ENCODE data around the gene CTAGE1.
"Not testable (repeated sequence)": the region's sequence is repeated elsewhere in the genome, so short reads cannot be mapped to it uniquely, and the experiment has no call there.

CTAGE1 gene, protein sequence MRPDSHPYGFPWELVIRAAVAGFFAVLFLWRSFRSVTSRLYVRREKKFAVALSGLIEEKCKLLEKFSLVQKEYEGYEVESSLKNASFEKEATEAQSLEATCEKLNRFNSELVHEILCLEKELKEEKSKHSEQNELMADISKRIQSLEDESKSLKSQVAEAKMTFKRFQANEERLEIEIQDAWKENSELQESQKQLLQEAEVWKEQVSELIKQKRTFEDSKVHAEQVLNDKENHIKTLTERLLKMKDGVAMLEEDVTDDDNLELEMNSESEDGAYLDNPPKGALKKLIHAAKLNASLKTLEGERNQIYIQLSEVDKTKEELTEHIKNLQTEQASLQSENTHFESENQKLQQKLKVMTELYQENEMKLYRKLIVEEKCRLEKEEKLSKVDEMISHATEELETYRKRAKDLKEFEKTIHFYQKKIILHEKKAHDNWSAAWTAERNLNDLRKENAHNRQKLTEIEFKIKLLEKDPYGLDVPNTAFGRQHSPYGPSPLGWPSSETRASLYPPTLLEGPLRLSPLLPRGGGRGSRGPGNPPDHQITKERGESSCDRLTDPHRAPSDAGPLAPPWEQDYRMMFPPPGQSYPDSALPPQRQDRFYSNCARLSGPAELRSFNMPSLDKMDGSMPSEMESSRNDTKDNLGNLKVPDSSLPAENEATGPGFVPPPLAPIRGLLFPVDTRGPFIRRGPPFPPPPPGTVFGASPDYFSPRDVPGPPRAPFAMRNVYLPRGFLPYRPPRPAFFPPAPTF

DNA sequence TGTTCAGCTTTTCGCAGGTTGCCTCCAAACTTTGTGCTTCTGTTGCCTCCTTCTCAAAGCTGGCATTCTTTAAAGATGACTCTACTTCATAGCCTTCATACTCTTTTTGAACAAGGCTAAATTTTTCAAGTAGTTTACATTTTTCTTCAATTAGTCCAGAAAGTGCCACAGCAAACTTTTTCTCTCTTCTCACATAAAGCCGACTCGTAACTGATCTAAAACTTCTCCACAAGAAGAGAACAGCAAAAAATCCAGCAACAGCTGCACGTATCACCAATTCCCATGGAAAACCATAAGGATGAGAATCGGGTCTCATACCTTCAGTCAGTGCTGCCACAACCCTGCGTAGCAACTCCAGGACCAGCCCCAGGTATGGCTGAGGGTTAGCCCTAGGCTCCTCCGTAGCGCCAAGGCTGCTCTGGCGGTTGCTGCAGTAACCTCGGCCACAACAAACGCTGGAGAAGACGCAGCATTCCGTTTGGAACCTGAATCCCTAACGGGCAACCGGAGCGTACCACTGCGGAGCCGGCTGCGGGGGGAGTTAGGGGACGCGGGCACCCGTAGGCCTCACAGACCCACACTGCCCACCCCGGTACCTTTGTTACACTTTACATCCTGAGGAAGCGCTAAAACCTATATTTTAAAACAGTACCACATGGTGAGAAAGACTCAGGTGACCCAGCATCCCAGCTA lies at the start of gene CTAGE1:
Gene CTAGE1, minus strand, starts transcription at position 420 of the 693 bp plus-strand sequence. Its CDS starts 104 bp downstream, at position 316.
- no peak for DNase-seq (ENCODE audit: low read depth)

DNA sequence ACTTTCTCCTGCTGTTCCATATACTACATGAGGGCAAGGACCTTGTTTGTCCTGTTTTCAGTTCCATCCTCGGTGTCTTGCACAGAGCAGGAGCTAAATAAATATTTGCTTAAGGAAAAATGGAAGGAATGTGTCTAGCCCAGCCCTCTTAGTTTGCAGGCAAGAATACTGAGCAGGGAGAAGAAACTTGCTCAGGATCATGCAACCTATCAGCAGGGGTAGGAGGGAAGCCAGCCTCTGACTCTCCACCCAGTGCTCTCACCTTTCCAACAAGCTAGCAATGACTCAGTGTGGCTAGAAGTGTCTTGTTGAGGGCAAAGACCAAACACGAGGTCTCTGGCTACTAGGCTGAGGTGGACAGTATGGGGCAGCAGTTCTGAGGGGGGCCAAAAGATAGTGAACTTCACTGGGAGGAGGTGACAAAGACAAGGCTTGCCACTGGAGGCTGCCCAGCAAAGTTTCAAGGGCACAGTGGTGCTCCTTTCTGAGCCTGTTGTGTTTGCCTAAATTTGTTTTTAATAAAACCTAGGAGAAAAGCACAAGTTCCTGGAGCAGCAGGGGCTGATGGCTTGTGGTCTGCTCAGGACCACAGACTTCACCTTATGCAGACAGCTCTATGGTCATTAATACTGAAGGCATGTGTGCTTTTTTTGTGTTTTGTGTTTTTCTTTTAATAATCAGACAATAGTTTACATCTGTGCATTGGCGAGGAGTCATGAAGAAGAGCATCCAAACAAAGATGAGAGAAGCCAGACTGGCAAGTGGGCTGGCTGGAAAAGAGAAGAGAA lies 49.1 kb upstream of the CTAGE1 start:
- DNase-seq (ENCODE audit: low read depth) = peak; percentile 28
- H3K4me3 ChIP-seq (ENCODE audit: low read depth, low read length) = no peak overlapping the region

More for the DNA sequence above, at the start of gene CTAGE1:
- no peak within 1 kb of the TSS for H3K4me3 ChIP-seq (ENCODE audit: low read depth, low read length)

DNA sequence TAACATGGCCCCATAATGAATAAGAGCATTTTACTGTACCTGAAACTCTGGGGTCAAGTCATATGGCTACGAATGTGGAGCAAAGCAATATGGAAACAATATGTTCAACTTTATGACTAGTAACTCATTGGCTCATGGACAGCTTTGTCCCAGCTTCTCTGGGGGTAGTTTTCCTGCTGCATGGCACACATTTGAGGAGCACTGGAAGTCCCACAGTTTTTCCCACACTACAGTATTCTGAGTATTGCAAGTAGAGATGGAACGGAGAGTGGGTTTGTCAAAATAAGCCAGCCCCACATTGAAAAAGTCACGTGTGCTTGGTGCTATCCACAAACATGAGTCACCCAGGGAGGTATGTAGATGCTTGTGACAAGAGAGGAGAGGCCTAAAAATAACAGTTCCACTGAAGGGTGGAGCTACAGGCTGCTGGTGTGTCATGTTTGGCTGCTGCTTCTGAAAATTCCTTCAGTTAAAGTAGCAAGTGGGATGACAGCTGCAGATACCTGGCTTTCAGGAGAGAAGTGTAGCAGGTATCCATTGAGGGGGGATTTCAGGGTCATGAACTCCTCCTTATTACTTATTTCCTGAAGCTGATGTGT lies 48.2 kb upstream of the CTAGE1 start:
- no peak overlapping the region for H3K4me3 ChIP-seq (ENCODE audit: low read depth, low read length)
- peak; percentile 82 for DNase-seq (ENCODE audit: low read depth)

DNA sequence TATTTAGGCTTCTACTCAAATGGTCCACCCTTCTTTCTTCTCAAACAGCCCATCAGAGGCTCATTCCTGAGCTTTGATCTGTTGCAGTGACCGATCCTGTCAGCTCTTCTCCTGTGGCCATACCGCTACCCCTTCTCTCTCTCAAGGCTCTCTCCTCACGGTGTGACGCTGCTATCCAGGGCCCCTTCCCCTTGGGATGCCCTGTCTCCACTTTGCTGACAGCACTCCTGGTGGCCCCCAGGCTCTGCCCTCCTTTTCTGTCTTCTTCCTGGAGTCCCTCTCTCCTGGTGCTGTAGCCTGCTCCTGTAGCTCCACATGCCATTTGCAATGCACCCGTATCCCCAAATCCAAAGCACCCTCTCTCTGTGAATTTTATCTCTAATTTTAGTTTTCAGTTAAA lies 45.4 kb upstream of the CTAGE1 start:
- H3K4me3 ChIP-seq (ENCODE audit: low read depth, low read length) = no peak overlapping the region
- no peak for DNase-seq (ENCODE audit: low read depth)

DNA sequence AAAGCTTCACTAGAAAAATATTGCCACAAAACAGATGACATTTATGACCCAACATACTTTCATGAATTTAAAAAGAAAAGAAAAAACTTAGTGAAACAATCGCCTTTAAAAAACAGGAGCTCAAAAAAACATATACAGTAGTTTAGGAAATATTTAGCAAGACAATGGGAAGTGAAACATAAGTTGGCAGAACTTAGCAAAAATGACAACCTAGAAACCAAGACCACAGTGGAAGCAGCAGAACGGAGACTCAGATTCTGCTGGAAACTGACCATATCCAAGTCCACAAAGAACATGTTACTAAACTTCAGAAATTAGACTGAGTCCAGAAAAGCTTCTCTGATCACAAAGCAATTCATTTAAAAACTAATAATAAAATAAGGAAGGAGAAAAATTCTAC lies 41.8 kb upstream of the CTAGE1 start:
- H3K4me3 ChIP-seq (ENCODE audit: low read depth, low read length) = no peak overlapping the region
- no peak for DNase-seq (ENCODE audit: low read depth)

DNA sequence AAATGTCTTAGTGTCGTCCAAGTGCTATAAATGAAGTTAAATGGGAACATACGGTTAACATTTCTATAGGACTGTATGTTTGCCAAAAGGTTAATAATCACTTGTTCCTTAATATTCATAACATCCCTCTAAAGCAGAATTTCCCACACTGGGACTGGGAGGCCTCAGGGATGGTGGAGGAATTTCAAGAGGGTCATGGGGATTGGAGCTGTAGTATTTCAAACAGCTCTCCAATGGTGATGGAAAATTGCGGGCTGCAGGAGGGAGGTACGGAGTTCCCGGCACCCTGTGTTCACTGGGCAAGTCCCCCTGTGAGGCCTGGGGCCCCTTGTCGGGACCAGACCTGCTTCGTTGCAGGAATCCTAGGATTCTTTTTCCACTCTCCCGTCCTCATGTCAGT lies 39.8 kb upstream of the CTAGE1 start:
- DNase-seq (ENCODE audit: low read depth) = no peak
- H3K4me3 ChIP-seq (ENCODE audit: low read depth, low read length) = no peak overlapping the region

DNA sequence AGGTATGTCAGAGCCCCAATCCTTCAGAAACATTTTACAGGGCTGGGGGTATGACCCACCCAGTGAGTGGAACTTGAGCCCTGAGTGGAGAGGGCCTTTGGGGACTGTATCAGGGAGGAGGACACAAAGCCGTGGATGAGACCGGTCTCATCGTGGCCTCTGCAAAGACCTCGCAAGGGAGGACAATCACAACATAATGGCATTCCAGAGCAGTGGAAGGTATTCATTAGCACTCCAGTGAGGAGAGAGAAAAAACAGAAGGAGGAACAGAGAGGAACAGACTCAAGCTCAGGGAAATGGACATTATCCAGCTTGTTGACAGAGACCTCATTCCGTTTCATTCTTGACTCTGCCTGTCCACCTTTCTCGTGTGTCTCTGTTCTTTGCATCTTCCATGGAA lies 38.8 kb upstream of the CTAGE1 start:
- DNase-seq (ENCODE audit: low read depth) = no peak
- no peak overlapping the region for H3K4me3 ChIP-seq (ENCODE audit: low read depth, low read length)

DNA sequence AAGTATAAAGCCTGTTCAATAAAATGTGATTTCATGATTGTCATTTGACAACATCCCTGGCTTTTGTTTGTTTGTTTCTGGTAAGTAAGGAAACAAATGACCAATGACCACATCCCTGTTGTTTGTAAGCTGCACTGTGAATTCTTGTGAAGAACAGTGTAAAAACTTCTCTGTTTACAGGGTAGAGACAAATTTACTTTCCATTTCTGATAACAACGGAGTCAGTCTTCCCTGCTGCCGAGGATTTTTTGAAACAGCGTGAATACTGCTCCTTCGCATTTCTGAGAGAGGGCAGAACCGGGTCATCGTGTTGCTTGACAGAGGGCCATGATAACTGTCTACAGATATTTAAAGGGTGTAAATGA lies 38.4 kb upstream of the CTAGE1 start:
- no peak for DNase-seq (ENCODE audit: low read depth)
- H3K4me3 ChIP-seq (ENCODE audit: low read depth, low read length) = no peak overlapping the region

DNA sequence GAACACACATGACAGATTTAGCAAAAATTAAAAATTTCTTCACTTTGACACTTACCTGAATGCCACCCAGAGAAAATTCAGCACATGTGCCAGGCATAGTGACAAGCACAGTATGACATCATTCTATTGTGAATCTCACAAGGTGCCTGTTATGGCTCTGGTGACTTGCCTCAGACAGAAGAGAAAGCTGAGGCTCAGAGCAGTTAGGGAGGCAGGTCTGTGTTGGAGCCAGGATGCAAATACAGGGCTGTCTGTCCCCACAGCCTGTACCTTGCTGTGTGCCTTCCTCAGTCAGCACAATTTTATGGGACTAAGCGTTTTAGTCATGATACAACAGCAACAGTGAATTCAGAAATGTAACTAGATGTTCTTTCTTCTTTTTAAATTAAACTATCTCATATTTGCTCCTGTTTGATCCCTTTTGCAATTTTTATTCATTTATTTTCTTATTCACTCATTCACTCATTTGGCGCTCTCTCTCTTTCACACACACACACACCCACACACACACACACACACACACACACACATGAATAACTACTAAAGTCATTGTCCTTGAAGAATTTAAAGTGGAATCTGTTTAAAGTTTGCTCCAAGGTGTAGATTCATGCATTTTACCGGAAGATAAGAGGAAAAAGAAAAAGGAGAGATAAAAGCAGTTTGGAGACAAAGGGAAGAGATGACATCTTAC lies 37.9 kb upstream of the CTAGE1 start:
- no peak for DNase-seq (ENCODE audit: low read depth)
- no peak overlapping the region for H3K4me3 ChIP-seq (ENCODE audit: low read depth, low read length)

DNA sequence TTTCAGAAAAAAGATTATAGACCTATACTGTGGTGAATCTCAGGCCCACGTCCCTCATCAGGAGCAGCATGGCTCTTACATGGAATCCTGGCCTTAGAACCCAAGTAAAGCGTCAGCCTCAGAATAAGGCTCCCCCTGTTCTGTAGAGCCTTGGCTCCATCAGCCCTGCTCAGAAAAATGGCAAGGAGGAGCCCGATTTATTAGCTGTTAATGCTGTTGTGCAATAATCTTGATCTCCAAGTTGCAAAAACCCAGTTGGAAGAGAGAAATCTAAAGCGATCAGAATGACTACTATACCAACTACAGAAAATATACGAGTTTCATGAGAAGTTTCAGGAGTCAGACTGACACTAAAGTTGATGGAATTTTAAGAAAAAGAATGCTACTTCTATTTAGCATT lies 35.6 kb upstream of the CTAGE1 start:
- no peak overlapping the region for H3K4me3 ChIP-seq (ENCODE audit: low read depth, low read length)
- no peak for DNase-seq (ENCODE audit: low read depth)

DNA sequence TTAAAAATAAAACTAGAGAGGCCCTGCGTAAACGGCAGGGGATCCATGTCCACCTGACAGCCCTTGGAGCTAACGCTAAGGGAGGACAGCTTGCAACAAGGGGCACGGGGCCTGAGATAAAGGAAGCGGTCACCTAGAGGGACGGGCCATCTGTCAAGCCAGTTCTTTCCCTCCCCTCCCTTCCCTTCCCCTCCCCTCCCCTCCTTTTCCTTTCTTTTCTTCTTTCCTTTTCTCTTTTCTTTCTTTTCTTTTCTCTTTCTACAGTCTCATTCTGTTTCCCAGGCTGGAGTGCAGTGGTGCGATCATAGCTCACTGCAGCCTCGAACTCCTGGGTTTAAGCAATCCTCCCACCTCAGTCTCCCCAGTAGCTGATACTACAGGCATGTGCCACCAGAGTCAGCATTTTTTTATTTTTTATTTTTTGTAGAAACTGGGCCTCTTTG lies 34.5 kb upstream of the CTAGE1 start:
- H3K4me3 ChIP-seq (ENCODE audit: low read depth, low read length) = no peak overlapping the region
- no peak for DNase-seq (ENCODE audit: low read depth)

DNA sequence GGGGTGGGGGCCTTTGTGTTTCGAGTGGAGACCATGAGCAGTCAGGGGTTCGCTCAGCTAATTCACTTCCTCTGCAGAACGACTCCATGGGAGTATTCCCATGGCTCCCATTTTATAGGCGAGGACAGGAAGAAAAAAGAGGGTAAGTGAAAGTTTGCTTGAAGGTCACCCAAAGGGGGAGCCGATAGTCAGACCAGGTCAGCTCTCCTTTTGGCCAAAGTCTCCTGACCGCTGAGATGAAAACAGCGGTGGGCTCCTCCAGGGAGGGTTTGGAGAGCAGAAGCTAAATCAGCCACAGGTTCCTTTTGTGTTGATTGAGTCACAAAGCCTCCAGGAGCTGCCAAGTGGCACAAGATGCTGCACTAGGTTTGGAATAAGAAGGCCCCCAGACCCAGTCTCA lies 34.1 kb upstream of the CTAGE1 start:
- no peak for DNase-seq (ENCODE audit: low read depth)
- H3K4me3 ChIP-seq (ENCODE audit: low read depth, low read length) = no peak overlapping the region

DNA sequence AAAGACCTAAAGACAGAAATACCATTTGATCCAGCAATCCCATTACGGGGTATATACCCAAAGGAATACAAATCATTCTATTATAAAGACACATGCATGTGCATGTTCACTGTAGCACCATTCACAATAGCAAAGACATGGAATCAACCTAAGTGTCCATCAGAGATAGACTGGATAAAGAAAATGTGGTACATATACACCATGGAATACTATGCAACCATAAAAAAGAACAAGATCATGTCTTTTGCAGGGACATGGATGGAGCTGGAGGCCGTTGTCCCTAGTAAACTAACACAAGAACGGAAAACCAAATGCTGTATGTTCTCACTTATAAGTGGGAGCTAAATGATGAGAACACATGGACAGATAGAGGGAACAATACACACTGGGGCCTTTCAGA lies 33.1 kb upstream of the CTAGE1 start:
- DNase-seq (ENCODE audit: low read depth); H3K4me3 ChIP-seq (ENCODE audit: low read depth, low read length): not testable (repeated sequence)

DNA sequence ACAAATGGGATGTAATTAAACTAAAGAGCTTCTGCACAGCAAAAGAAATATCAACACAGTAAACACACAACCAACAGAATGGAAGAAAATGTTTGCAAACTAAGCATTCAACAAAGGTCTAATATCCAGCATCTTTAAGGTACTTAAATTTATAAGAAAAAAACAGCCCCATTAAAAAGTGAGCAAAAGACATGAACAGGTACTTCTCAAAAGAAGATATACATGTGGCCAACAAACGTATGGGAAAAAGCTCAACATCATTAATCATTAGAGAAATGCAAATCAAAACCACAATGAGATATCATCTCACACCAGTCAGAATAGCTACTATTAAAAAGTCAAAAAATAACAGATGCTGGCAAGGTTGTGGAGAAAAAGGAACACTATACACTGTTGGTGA lies 32.6 kb upstream of the CTAGE1 start:
- not testable (repeated sequence) for H3K4me3 ChIP-seq (ENCODE audit: low read depth, low read length); DNase-seq (ENCODE audit: low read depth)

DNA sequence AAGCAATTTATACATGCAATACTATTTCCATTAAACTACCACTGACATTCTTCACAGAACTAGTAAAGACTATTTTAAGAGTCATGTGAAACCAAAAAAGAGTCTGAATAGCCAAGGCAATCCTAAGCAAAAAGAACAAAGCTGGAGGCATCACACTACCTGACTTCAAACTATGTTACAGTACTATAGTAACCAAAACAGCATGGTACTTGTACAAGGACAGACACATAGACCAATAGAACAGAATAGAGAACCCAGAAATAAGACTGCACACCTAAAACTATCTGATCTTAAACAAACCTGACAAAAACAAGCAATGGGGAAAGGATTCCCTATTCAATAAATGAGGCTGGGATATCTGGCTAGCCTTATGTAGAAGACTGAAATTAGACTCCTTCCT lies 32.0 kb upstream of the CTAGE1 start:
- DNase-seq (ENCODE audit: low read depth); H3K4me3 ChIP-seq (ENCODE audit: low read depth, low read length): not testable (repeated sequence)

DNA sequence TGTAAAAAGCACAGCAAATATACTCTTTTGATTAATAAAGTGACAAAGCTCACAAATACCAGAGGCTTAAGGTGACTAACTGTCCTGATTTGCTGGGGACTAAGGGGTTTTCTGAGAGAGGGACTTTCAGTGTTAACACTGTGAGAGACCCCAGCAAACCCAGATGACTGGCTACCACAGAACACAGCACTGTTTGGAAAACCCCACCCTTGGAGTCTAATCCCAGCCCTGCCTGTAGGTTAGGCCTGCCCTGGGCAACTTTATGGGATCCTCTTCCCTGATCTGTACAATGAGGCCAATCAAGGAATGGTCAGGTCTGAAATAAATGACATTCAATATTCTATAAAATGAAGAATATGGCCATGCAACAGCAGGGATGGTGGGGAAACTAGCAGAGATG lies 30.5 kb upstream of the CTAGE1 start:
- H3K4me3 ChIP-seq (ENCODE audit: low read depth, low read length) = no peak overlapping the region
- no peak for DNase-seq (ENCODE audit: low read depth)

DNA sequence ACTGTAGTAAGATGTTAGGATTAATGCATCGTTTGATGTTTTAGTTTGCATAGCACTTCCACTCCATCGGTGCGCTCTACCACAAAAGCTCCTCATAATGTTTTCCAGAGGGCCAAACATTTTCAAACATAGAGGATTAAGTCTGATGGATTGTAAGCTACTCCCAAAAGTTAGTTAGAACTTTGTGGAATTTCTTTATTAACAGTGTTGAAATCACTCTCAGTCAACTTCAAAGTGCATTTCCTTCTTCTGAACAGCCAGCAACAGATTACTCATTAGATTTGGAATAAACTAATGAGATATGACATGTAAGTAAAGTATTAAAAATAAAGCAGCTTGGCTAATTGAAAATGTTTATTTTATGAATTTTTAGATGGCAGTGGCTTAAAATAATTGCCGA lies 30.1 kb upstream of the CTAGE1 start:
- DNase-seq (ENCODE audit: low read depth) = no peak
- H3K4me3 ChIP-seq (ENCODE audit: low read depth, low read length) = no peak overlapping the region

DNA sequence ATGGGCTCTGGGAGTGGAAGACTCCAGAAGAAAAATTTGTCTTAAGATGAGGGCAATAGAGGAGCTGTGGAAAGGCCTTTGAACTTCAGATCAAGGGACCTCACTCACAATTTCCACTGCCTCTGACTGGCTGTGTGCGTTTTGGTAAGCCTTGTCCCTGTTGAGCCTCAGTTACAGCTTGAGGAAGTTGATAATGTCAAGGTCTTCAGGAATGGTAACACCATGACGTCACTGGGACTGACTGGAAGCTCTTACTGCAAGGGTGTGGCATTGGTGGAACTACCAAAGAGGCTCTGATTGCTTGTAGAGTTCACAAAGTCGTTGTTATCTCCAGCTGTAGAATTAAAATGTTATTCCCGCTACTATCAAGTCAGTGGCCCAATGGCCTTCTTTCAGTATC lies 29.2 kb upstream of the CTAGE1 start:
- DNase-seq (ENCODE audit: low read depth) = no peak
- H3K4me3 ChIP-seq (ENCODE audit: low read depth, low read length) = no peak overlapping the region

DNA sequence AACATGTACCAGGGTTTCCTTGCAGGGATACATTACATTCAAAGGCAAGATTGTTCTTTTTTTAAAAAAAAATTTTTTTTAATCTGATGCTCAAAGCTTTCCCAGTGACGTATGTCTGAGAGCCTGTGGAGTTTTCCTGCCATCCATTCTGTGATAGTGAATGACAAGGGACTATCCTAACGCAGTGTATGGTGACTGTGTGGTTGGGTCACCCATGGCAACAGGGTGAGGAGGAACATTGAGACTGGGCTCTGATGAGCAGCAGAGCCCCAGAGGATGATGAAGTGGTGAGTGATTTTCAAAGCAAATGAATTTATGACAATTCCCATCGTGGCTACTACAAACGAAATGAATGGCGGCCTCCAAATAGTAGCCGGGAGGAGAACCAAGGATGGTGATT lies 28.6 kb upstream of the CTAGE1 start:
- no peak for DNase-seq (ENCODE audit: low read depth)
- H3K4me3 ChIP-seq (ENCODE audit: low read depth, low read length) = no peak overlapping the region

Data from skeletal muscle cell (primary cell).